Measurements from ENCODE around the gene ZFTA. TPM values are rescaled to one million over a fixed set of nuclear protein-coding genes. Genes with fewer than 3 reads are reported as not detected.

The ZFTA gene
- total and polyA plus RNA-seq, 10 donors, result 3.8 to 16.9 (median 9.2) TPM

DNA sequence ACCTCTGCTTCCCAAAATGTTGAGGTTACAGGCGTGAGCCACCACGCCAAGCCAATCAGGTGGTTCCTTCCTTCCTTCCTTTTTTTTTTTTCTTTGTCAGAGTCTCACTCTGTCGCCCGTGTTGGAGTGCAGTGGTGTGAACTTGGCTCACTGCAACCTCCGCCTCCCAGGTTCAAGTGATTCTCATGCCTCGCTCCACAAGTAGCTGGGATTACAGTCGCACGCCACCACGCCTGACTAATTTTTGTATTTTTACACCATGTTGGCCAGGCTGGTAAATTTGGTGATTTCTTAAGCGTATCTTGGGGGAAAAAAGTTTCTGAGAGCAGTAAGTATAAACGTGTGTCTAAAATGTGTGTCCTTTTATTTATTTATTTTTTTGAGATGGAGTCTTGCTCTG lies 26.5 kb upstream of the ZFTA start:
- no peaks in the 10 kb centered on the region for H3K36me3 ChIP-seq
- TF ChIP-seq, protein P1, sequence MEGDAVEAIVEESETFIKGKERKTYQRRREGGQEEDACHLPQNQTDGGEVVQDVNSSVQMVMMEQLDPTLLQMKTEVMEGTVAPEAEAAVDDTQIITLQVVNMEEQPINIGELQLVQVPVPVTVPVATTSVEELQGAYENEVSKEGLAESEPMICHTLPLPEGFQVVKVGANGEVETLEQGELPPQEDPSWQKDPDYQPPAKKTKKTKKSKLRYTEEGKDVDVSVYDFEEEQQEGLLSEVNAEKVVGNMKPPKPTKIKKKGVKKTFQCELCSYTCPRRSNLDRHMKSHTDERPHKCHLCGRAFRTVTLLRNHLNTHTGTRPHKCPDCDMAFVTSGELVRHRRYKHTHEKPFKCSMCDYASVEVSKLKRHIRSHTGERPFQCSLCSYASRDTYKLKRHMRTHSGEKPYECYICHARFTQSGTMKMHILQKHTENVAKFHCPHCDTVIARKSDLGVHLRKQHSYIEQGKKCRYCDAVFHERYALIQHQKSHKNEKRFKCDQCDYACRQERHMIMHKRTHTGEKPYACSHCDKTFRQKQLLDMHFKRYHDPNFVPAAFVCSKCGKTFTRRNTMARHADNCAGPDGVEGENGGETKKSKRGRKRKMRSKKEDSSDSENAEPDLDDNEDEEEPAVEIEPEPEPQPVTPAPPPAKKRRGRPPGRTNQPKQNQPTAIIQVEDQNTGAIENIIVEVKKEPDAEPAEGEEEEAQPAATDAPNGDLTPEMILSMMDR (IDR thresholded peaks at IDR 0.05 in 8 of 11, conservative IDR thresholded peaks at IDR 0.05 in 3 of 11), result no peak
- no peak for TF ChIP-seq POLR2AphosphoS5 (IDR thresholded peaks at IDR 0.05)
- no peak for TF ChIP-seq POLR2A (IDR thresholded peaks at IDR 0.05)
- intact Hi-C loops (cut with DNase I; ENCODE audit: low total_unique reads), result no loop called here
- H3K4me1 ChIP-seq, result peaks cover 0 to 3% (median 0%) of the 10 kb centered on the region in 6 donors
- WGBS, 5 donors, result 58 to 67% (median 61%) methylated on average over 11 of the region's 11 CpGs
- H3K27ac ChIP-seq, result no peak overlapping the region
- no peak overlapping the region for H3K4me3 ChIP-seq
- DNase-seq, result no peak
- H3K9me3 ChIP-seq, result peaks cover 7 to 26% (median 22%) of the 10 kb centered on the region in 8 donors
- H3K27me3 ChIP-seq (replicated peaks in 1 of 7), result peaks cover 0 to 3% (median 0%) of the 10 kb centered on the region in 7 donors

DNA sequence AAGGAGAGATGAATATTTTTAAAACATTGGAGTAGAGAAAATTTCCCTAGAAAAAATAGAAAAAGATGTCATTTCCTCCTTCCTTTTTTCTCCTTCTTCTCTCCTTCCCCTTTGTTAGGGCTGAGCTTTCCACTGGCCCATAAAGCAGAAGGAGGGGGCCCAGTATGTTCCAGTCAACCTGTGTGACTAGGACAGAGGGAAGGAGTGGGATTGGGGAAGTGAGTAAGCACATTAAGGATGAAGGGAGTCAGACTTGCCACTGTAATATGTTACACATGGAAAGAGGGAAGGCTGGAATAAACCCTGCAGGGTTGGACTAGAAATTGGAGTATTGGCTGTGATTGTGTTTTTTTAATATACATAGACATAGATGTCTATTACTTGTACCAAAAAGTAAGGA lies 24.6 kb upstream of the ZFTA start:
- Histone ChIP-seq H3K36me3 (no peaks in the 10 kb centered on the region), H3K9me3 (peaks cover 7 to 28% (median 22%) of the 10 kb centered on the region in 8 donors), H3K27me3 (replicated peaks in 1 of 7) (peaks cover 0 to 3% (median 0%) of the 10 kb centered on the region in 7 donors), H3K27ac (no peak overlapping the region), H3K4me3 (no peak overlapping the region), H3K4me1 (peaks cover 0 to 3% (median 0%) of the 10 kb centered on the region in 6 donors)
- DNase-seq, result no peak
- TF ChIP-seq POLR2AphosphoS5 (IDR thresholded peaks at IDR 0.05) (no peak), POLR2A (IDR thresholded peaks at IDR 0.05) (no peak)
- TF ChIP-seq, protein P1 (IDR thresholded peaks at IDR 0.05 in 8 of 11, conservative IDR thresholded peaks at IDR 0.05 in 3 of 11), result no peak
- intact Hi-C loops (cut with DNase I; ENCODE audit: low total_unique reads), result no loop called here

DNA sequence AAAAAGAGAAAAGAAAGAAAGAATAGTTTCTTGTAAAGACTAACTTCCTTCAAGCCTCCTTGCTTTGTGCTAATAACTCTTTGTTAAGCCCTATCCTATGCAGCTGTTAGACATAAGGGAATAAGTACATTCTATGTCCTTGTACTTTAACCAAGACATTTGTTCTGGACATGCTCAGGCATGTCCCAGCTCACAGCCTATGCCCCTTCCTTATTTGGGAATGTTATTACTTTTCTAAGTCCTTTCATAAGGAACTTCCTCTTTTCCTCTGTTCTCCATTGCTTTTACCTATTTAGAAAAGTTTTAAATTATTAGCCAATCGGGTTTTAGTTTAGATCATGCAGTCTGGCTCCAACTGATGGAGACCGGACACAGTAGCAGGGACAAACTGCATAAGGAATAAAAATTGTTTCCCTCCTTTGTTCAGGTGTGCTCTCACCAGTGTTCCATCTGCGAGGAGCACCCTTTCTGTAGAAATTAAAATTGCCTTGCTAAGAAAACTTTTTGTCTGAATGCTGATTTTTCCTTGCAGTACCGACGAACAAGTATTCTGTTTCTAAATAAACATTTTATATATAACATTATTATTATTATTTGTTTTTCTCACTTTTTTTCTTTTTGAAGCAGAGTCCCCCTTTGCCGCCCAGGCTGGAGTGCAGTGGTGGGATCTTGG lies 23.1 kb upstream of the ZFTA start:
- 90 to 97% (median 95%) methylated on average over 6 of the region's 6 CpGs for WGBS, 5 donors
- no peak for TF ChIP-seq POLR2AphosphoS5 (IDR thresholded peaks at IDR 0.05)
- TF ChIP-seq, protein P1 (IDR thresholded peaks at IDR 0.05 in 8 of 11, conservative IDR thresholded peaks at IDR 0.05 in 3 of 11), result no peak
- DNase-seq, result no peak
- no peak overlapping the region for H3K27ac ChIP-seq
- peaks cover 7 to 28% (median 22%) of the 10 kb centered on the region in 8 donors for H3K9me3 ChIP-seq
- H3K27me3 ChIP-seq (replicated peaks in 1 of 7), result no peaks in the 10 kb centered on the region
- intact Hi-C loops (cut with DNase I; ENCODE audit: low total_unique reads), result no loop called here
- H3K4me3 ChIP-seq, result no peak overlapping the region
- no peaks in the 10 kb centered on the region for H3K36me3 ChIP-seq
- peaks cover 0 to 3% (median 0%) of the 10 kb centered on the region in 6 donors for H3K4me1 ChIP-seq

DNA sequence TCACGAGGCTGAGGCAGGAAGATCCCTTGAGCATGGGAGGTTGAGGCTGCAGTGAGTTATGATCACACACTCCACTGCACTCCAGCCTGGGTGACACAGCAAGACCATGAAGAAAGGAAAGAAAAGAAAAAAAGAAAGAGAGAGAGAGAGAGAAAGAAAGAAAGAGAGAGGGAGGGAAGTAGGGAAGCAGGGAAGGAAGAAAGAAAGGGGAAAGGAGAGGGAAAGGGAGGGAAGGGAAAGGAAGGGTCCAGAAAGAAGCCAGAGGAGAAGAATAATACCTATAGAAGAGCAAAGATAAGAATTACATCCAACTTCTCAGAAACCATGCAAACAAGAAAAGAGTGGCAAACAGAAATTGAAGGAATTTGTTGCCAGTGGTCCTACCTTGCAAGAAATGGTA lies 17.2 kb upstream of the ZFTA start:
- intact Hi-C loops (cut with DNase I; ENCODE audit: low total_unique reads), result no loop called here
- no peak for DNase-seq
- Histone ChIP-seq H3K27ac (no peak overlapping the region), H3K4me3 (no peak overlapping the region), H3K27me3 (replicated peaks in 1 of 7) (no peaks in the 10 kb centered on the region), H3K4me1 (no peaks in the 10 kb centered on the region), H3K9me3 (peaks cover 0 to 7% (median 2%) of the 10 kb centered on the region in 8 donors), H3K36me3 (no peaks in the 10 kb centered on the region)
- 63 to 93% (median 68%) methylated on average over 1 of the region's 1 CpG for WGBS, 5 donors
- TF ChIP-seq, protein P1 (IDR thresholded peaks at IDR 0.05 in 8 of 11, conservative IDR thresholded peaks at IDR 0.05 in 3 of 11), result no peak
- TF ChIP-seq POLR2AphosphoS5 (IDR thresholded peaks at IDR 0.05) (no peak), POLR2A (IDR thresholded peaks at IDR 0.05) (no peak)

All from spleen (tissue), 11 donors.